HG03175 (cell line): ENCODE measurements around the gene RBM47.
A peak's percentile ranks its signal among the peaks of the same experiment; 100 is the strongest.

ENCODE experiments used
- ATAC-seq: cut with Tn5 transposase; IDR thresholded peaks from one replicate; pipeline ENCODE4 v1.9.1; 2021; ENCODE audit warnings: mild to moderate bottlenecking, moderate library complexity; ENCODE audit not compliant: unreplicated experiment

Gene RBM47

GRCh38 chr4:40592034-40592433 is 37.6 kb downstream of the RBM47 start:
- ATAC-seq, result no peak

DNA sequence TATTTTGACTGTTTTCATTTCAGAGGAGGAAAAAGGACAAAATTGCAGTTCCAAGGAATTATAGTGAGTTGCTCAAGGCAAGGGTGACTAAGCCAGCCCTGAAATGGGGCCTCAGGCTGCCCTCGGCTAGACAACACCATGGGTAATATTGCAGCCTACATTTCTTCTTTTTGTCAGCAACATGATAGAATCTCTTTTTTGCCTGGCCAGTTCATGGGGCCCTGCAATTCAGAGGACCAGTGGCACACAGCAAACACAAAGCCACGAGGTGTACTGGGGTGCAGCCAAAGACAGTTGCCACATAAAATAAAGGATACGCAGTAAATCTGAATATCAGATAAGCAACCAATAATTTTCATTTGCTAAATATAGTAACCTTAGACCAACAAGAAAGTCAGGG is 41.8 kb downstream of the RBM47 start:
- ATAC-seq, result no peak

DNA sequence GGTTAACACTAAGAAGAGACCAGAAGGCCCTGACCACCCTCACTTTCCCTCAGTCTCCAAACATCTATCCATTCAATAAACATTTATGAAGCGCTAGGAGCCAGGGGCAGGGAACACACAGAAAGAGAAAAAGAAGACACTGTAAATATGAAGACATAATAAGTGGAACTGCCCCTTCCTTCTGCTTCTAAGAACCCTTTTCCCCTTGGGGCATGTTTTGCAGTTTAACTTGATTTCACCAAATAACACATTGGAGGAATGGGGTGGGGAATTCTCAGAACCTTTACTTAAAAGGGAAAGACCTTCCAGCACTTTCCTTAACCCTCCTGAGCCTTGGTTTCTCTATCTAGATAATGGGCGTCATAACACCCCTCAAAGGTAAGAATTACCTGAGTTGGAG is 42.3 kb downstream of the RBM47 start:
- no peak for ATAC-seq

- ATAC-seq, result no peak
These were observed 42.9 kb downstream of the RBM47 start for GRCh38 chr4:40586729-40587128.

DNA sequence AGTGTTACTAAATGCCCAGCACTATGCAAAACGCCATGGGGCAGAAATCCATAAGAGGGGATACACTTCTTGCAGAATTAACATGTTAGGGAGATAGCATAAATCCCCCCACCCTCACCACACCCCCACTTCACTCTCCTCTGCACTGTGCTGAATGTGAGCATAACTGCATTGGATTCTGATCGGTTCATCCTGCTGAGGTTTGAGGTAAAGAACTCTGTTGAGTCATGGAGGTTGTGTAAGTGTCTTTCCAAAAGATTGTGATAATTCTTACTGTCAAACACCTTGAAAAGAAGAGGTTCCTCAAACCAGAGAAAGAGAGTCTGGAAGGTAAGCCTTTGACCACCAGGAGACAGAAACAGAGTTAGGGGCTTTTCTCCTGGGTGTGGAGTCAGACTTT is 43.6 kb downstream of the RBM47 start:
- no peak for ATAC-seq

DNA sequence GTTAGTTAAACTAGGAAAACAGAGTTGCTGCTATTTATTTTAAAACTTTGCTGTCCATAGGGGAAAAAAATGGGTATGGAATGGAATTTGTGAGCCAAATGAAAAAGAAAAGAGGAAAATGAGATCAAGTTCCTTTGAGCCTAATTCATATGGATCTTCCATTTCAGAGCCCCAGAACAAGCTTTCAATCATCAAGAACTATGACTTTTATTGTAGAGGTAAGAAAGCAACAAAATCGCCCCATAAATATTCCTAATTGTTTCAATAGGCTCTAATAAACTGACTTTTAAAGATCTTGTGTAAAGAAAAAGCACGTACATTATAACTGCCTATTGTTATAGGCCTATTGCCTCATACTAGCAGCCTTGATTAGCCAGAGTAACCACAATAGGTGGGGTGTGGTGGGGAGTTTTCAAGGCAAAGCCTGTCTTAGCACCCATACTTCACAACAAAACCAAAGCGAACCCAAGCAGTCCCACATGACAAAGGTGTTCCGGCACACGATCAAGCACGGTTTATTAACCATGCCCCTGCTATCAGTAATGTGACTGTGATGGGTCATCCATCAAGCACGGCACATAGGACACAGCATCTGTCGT is 44.4 kb downstream of the RBM47 start:
- no peak for ATAC-seq

DNA sequence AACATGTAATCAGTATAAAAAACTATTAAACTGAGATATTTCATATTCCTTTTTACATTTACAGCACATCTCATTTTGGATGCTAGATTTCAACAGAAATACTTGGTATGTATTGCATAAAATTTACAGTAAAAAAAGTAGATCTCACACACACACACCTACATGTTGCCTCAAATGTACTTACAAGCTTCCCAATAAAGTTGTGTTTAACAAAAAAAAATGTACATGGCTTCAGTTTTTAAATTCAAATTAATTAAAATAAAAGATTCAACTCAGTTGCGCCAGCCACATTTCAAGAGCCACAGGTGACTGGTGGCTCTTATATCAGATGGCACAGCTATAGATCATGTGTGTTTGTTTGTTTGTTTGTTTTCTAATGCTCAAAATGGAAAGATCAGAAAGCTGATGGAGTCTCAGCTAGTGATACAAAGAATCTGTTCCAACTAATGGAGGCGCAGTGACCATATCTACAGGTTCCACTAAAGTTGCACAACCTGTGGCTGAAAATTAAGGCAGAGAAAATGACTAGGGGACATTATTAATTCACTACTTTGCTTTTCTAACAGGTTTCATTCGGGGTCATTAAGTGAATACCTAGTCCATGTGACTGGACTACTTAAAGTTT is 45.0 kb downstream of the RBM47 start:
- no peak for ATAC-seq

DNA sequence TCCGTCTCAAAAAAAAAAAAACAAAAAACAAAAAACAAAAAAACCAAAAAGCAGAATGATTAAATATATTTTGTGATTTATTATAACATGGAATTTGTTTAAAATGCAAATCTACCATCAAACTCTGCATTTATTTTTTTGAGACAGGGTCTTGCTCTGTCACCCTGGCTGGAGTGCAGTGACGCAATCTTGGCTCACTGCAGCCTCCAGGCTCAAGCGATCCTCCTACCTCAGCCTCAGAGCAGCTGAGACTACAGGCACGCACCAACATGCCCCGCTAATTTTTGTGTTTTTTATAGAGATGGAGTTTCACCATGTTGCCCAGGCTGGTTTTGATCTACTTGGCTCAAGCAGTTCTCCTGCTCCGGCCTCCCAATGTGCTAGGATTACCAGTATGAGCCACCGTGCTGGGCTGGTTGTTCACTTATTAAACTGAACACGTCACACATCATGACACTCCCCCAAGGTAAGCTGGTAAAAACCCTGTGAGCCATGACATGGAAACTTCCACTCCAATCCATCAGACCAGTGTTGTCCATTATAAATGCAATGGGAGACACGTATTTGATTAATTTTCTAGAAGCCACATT is 45.7 kb downstream of the RBM47 start:
- no peak for ATAC-seq

DNA sequence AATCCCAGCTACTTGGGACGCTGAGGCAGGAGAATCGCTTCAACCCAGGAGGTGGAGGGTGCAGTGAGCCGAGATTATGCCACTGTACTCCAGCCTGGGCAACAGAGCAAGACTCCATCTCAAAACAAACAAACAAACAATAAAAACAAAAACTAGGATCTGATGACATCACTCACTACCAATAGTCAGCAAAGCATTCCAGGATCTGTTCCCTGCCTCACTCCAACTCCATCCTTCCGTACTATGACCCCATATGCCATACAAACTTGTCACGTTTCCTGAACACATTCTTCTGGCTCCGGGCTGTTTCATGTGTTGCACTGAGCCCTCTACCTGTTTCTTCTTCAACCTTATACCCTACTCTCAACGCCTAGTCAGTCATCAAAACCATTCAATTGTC is 47.3 kb downstream of the RBM47 start:
- ATAC-seq, result no peak

DNA sequence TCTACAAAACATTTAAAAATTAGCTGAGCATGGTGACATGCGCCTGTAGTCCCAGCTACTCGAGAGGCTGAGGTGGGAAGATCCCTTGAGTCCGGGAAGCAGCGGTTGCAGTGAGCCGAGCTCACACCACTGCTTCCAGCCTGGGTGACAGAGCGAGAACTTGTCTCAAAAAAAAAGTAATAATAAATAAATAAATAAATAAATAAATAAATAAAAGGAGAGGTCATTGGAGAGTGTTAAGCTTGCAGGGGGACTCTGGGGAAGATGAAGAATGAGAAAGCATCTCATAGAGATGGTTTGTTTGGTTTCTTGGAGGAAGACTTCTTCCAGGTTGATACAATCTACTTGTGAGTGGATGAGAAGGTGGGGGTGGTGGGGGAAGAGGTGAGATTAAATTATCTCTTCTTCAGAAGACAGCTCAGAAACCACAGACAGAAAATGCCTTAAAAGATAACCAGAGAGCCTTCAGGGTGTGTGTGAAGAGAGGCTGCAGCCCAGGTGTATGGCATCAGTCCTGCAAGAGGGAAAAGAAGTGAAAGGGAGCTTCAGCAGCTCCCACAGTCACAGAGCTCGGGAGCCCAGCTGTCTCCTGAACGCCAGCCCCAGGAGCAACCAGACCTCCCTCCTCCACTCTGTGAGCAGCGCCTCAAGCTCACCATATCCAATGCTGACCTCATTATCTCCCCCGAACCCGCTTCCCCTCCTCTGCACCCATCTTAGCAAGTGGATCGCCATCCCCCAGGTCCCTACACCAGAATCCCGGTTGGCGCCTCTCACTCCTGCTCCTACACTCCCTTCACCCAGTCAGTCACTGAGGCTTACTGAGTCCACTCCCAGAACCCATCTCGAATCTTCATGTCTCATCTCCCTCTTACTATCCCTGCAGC is 48.2 kb downstream of the RBM47 start:
- no peak for ATAC-seq

GRCh38 chr4:40579983-40580382 is 49.7 kb downstream of the RBM47 start:
- ATAC-seq, result no peak

- ATAC-seq, result no peak
These were observed 51.9 kb downstream of the RBM47 start for GRCh38 chr4:40577588-40578253.

DNA sequence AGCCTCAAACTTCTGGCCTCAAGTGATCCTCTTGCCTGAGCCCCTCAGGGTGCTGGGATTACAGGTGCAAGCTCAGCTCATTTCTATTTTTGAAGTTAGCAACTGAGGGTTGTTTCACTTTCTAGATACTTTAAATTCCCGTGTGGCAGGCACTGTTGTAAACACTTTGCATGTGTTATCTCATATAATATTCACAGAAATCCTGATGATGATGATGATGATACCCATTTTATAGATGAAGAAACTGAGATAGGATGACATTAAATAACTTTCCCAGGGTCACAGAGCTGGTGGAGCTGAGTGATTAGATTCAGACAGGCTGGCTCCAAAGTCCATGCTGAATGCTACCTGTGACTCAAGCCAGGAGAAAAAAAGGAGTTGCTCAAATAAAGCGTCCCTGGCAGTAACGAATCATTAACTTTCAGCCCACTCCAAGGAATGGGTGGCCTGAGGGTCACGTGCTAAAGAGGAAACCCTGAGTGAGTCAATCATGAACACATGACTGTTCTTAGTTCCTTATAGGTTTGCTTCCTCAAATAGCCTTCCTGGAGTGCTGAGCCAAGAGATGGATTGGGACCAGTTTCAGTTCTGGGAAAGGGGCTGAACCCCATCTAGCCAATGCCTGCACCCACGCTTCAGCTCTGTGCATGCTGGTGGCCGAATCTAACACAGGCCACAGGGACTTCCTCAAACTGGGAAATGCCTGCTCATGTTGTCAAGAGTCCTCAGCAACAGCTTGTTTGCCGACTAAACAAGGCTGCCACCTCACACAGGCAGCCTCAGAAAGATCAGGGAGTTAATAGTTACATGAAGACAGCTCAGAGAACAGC is 52.8 kb downstream of the RBM47 start:
- ATAC-seq, result peak; percentile 73

DNA sequence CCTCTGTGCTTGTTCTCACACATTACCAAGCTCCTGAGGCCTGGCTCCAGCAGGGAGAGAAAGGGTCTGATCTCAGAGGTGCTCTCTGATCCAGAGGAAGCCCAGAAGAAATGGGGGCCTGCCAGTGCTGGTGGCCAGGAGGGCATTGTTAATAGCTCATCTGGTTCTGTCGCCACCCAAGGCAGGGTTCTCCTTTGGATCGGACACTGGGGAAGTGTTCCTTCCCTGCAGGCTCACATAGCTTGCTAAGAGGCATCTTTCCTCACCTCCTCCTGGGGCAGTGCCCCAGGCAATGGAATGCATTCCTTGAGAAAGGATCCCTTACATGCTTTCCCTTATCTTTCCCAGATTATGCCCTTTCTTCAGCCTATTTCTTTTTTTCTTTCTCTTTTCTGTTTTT is 53.8 kb downstream of the RBM47 start:
- ATAC-seq, result no peak

GRCh38 chr4:40573593-40574311 is 55.9 kb downstream of the RBM47 start:
- ATAC-seq, result no peak

DNA sequence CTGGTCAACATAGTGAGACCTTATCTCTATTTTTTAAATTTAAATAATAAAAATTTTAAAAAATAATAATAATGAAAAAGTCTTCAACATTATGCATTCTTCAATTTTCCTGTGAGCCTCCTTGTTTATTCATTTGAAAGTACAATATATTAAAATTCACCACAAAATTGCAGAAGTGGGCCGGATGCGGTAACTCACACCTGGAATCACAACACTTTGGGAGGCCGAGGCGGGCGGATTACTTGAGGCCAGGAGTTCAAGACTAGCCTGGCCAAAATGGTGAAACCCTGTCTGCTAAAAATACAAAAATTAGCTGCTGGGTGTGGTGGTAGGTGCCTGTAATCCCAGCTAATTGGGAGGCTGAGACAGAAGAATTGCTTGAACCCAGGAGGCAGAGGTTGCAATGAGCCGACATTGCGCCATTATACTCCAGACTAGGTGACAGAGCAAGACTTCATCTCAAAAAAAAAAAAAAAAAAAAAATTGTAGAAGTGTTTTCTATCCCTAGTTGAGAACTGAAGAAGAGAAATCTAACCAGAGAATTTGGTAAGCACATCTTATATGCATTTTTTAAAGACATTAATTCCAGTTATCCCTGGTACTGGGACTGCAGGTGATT is 56.9 kb downstream of the RBM47 start:
- no peak for ATAC-seq

DNA sequence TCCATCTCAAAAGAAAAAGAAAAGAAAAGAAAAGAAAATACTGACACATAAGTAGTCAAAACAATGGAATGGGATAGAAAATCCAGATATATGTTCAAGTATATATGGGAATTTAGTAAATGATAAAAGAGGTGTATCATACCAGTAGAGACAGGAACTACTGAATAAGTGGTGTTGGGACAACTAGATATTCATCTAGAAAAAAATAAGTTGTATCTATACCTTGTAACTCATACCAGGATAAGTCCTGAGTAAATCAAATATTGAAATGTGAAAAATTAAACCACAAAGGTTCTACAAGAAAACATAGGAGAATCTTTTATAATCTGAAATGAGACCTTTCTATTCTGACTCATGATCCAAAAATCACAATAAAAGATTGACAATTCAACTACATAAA is 58.5 kb downstream of the RBM47 start:
- no peak for ATAC-seq

- no peak for ATAC-seq
These were observed 59.2 kb downstream of the RBM47 start for GRCh38 chr4:40570348-40571077.
